ENCODE measurements around the gene KLHL40. TPM values are rescaled to one million over a fixed set of nuclear protein-coding genes. Genes with fewer than 3 reads are reported as not detected.

The KLHL40 gene
- total RNA-seq, 4 donors from 2014 or later: 0.27 TPM; not detected in 3

GRCh38 chr3:42739401-42740158, 54.2 kb downstream of the KLHL40 start:
- no peaks in the 10 kb centered on the region for H3K36me3 ChIP-seq
- in situ Hi-C loops (cut with MboI; ENCODE audit: low pct_ligation_motif_present in 1 of 4, low pct_unique_long_range_greater_than_20kb in 1 of 4, low sequenced_read_pairs in 3 of 4) (loop anchor here in 2 of 4 donors (10.0 kb wide), 2 partner anchors 85 to 165 kb away; partner anchors contain the start of gene ZBTB47 (in 2 of the 2)), intact Hi-C loops (cut with DNase I; ENCODE audit: low total_unique reads) (loop anchor here (10.0 kb wide), 1 partner anchor 155 kb away; the partner anchor contains the start of gene SEC22C)
- DNase-seq: no peak
- no peaks in the 10 kb centered on the region for H3K9me3 ChIP-seq
- 86% methylated on average over 12 of the region's 12 CpGs; no CpG with 5 or more reads in 1 of the 2 donors for WGBS, 2 donors (ENCODE audit: low coverage in 1 of 2)
- H3K4me3 ChIP-seq: no peak overlapping the region
- H3K4me1 ChIP-seq: no peaks in the 10 kb centered on the region
- TF ChIP-seq CTCF (IDR thresholded peaks at IDR 0.05) (no peak), EP300 (IDR thresholded peaks at IDR 0.05; ENCODE audit: low read depth) (no peak), POLR2A (IDR thresholded peaks at IDR 0.05) (no peak), POLR2AphosphoS5 (IDR thresholded peaks at IDR 0.05) (no peak)
- H3K27ac ChIP-seq: no peak overlapping the region
- H3K27me3 ChIP-seq: no peaks in the 10 kb centered on the region

GRCh38 chr3:42741796-42742195, 56.5 kb downstream of the KLHL40 start:
- WGBS, 2 donors (ENCODE audit: low coverage in 1 of 2): 88% methylated on average over 3 of the region's 3 CpGs; no CpG with 5 or more reads in 1 of the 2 donors
- Histone ChIP-seq H3K27me3 (no peaks in the 10 kb centered on the region), H3K36me3 (no peaks in the 10 kb centered on the region), H3K9me3 (no peaks in the 10 kb centered on the region), H3K4me3 (no peak overlapping the region), H3K4me1 (peaks cover 5 to 19% (median 10%) of the 10 kb centered on the region in 4 donors), H3K27ac (no peak overlapping the region)
- in situ Hi-C loops (cut with MboI; ENCODE audit: low pct_ligation_motif_present in 1 of 4, low pct_unique_long_range_greater_than_20kb in 1 of 4, low sequenced_read_pairs in 3 of 4): loop anchor here in 2 of 4 donors (10.0 kb wide), 2 partner anchors 87 to 167 kb away; partner anchors contain the start of gene ZBTB47 (in 2 of the 2)
- intact Hi-C loops (cut with DNase I; ENCODE audit: low total_unique reads): loop anchor here (10.0 kb wide), 1 partner anchor 157 kb away; the partner anchor contains the start of gene SEC22C
- DNase-seq: no peak
- no peak for TF ChIP-seq EP300 (IDR thresholded peaks at IDR 0.05; ENCODE audit: low read depth)
- TF ChIP-seq CTCF (IDR thresholded peaks at IDR 0.05): no peak
- no peak for TF ChIP-seq POLR2A (IDR thresholded peaks at IDR 0.05)
- TF ChIP-seq POLR2AphosphoS5 (IDR thresholded peaks at IDR 0.05): no peak

Other genes starting within 250 kb of the KLHL40 start
- 100 to 1,000 TPM; 121 to 565 (median 254) TPM for gene VIPR1, start 182.9 kb upstream of the KLHL40 start, total RNA-seq
- gene SEC22C, start 103.6 kb upstream of the KLHL40 start, total RNA-seq: 10 to 100 TPM; 22.7 to 66.3 (median 32.1) TPM
- 10 to 100 TPM in 3 of 4 donors, 1 to 10 TPM in 1; 3.4 to 23.9 (median 15.8) TPM for gene SS18L2, start 94.7 kb upstream of the KLHL40 start, total RNA-seq
- 100 to 1,000 TPM in 3 of 4 donors, 10 to 100 TPM in 1; 96.3 to 172 (median 133) TPM for gene NKTR, start 84.9 kb upstream of the KLHL40 start, total RNA-seq
- gene ZBTB47, start 31.8 kb upstream of the KLHL40 start, total RNA-seq: 10 to 100 TPM in 3 of 4 donors, 1 to 10 TPM in 1; 10.0 to 44.1 (median 19.7) TPM
- gene HHATL, start 17.3 kb downstream of the KLHL40 start, total RNA-seq: under 1 TPM in 1 of 4 donors, not detected in 3; 0.27 TPM
- gene CCDC13, start 87.7 kb downstream of the KLHL40 start, total RNA-seq: 10 to 100 TPM in 2 of 4 donors, 1 to 10 TPM in 1, under 1 TPM in 1; 0.27 to 33.3 (median 13.6) TPM
- gene HIGD1A, start 119.0 kb downstream of the KLHL40 start, total RNA-seq: 100 to 1,000 TPM in 3 of 4 donors, 10 to 100 TPM in 1; 41.4 to 518 (median 379) TPM
- gene ACKR2, start 123.9 kb downstream of the KLHL40 start, total RNA-seq: 1 to 10 TPM; 1.4 to 9.2 (median 5.2) TPM
- not detected for gene CYP8B1, start 190.3 kb downstream of the KLHL40 start, total RNA-seq
- gene ZNF662, start 220.6 kb downstream of the KLHL40 start, total RNA-seq: 1 to 10 TPM; 2.2 to 6.0 (median 4.9) TPM